Fibroblast of lung (primary cell): ENCODE data around the gene ICAM2.

Experiments used
- CTCF ChIP-seq, 2 donors: IDR thresholded peaks in 1 of 2; conservative IDR thresholded peaks in 1 of 2; 1 replicate in 1 of 2; 2 replicates in 1 of 2; pipeline ENCODE4 v1.5.1; 2011 to 2012; ENCODE audit warnings: low read length in 2 of 2, control low read depth in 1 of 2, inconsistent platforms in 1 of 2, low read depth in 1 of 2, mild to moderate bottlenecking in 1 of 2
- EZH2 ChIP-seq: IDR thresholded peaks from 2 replicates; pipeline ENCODE4 v1.5.1; 2012; ENCODE audit warnings: low read length, control low read depth, mild to moderate bottlenecking; ENCODE audit errors: missing control alignments

- no peak for TF ChIP-seq CTCF (conservative IDR thresholded peaks at IDR 0.05 in 1 of 2, IDR thresholded peaks at IDR 0.05 in 1 of 2; ENCODE audit: low read depth in 1 of 2, low read length in 2 of 2)
- TF ChIP-seq EZH2, result no peak
Observed at GRCh38 chr17:63993368-63993985, 27.0 kb downstream of the ICAM2 start.
